Uterus (tissue), 2 donors: ENCODE results near the gene DMKN.

ENCODE experiments used
- CTCF ChIP-seq, 4 experiments: fragments of 200-600 bp in 2 of 4; fragments of 450-650 bp in 2 of 4; sonication (generic) in 2 of 4; IDR thresholded peaks; one replicate each; pipeline ENCODE4 v1.5.1; 2016 to 2019; ENCODE audit warnings: antibody characterized with exemption in 4 of 4, mild to moderate bottlenecking in 2 of 4, moderate library complexity in 1 of 4
- POLR2A ChIP-seq, 2 donors: fragments of 450-650 bp; IDR thresholded peaks; one replicate each; pipeline ENCODE4 v1.6.1; 2016; ENCODE audit warnings: antibody characterized with exemption in 2 of 2, mild to moderate bottlenecking in 1 of 2, moderate library complexity in 1 of 2

GRCh38 chr19:35497406-35497805 is 16.0 kb downstream of the DMKN start:
- TF ChIP-seq CTCF (IDR thresholded peaks at IDR 0.05) (no peak), POLR2A (IDR thresholded peaks at IDR 0.05) (no peak)
